HG03565 (cell line): ENCODE measurements around the gene RASSF1.

Source experiments
- ATAC-seq: cut with Tn5 transposase; IDR thresholded peaks from one replicate; pipeline ENCODE4 v1.9.1; 2021; ENCODE audit warnings: mild to moderate bottlenecking, moderate library complexity; ENCODE audit not compliant: unreplicated experiment

RASSF1 gene

GRCh38 chr3:50345586-50346234 lies 5.1 kb upstream of the RASSF1 start, which contains the start of gene ZMYND10:
TSS of gene ZMYND10 (minus strand) at chr3:50345732. CDS start at chr3:50345579, 153 bp downstream.
- ATAC-seq, result no peak

GRCh38 chr3:50345008-50345407 lies 4.4 kb upstream of the RASSF1 start:
- no peak for ATAC-seq

GRCh38 chr3:50342813-50343633 lies 2.4 kb upstream of the RASSF1 start:
- no peak for ATAC-seq

- ATAC-seq, result no peak
Measured at GRCh38 chr3:50341996-50342650, 1.5 kb upstream of the RASSF1 start.

DNA sequence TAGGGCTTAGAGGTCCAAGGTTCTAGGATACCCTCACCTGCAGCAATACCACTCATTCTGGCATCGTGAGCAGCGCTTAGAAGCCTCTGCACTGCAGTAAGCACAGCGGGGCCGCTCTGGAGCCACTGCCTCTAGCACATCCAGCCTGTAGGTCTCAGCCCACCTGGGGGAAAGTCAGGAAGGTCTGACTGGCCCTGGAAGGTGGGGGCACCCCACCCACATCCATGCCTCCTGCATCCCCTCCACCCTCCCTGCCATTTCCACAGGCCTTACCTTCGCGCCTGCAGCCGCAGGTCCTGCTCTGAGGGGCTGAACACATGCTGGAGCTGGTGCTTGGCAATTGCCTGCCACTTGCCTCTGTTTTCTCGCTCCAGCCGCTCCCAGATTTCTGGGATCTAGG lies 901 bp upstream of the RASSF1 start:
- no peak for ATAC-seq

- no peak for ATAC-seq
Measured at GRCh38 chr3:50340147-50340447, 539 bp downstream of the RASSF1 start.

- ATAC-seq, result no peak
Measured at GRCh38 chr3:50339485-50340146, 1.0 kb downstream of the RASSF1 start.

DNA sequence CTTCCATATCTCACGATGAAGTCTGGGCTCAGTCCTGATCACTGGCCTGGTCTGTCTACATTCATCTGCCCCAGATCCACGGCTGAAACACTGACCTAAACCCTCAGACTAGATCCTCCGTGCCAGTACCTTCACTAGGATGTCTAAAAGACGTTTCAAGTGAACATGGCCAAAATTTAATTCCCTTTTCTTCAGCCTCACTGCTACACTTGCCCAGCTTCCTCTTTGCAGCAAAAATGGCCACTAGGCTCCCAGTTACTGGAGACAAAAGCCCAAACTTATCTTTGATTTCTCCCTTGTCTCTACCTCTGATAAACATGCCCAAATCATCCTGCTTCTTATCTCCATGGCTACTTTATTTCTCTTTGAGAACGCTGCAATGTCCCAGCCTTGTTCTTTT lies 1.7 kb downstream of the RASSF1 start:
- ATAC-seq, result no peak

- peak; percentile 68 for ATAC-seq
Measured at GRCh38 chr3:50337175-50337861, 3.3 kb downstream of the RASSF1 start.

DNA sequence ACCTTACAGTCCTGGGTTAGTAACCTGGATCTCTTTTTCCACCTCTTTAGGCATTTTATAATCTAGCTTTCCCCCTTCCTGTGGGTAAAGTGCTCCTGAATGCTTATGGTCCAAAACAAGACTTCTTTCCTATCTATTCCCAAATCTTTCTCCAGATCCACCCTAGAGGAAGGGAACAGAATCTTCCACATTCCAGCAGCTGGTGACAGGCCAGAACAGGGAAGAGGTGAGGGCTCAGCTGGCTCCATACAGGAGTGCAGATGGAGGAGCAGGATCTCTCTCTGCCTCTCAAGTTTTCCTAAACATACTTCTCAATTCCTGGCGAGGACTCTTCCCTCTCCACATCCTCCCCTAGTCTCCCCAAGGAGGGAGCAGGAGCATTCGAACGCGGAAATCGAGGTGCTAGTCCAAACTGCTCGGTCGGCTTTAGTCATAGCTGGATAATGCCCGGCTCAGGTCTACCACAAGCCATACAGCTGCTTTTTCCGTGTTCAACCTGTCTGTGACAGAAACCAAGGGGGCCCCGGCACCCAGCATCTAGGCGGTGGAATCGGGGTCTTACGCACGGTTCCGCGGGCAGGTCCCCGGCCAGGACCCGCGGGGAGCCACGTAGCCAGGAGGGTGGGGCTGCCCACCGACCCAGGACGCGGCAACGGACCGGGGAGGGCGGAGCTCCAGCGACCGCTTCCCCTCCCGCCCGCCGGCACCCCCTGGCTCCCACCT lies 4.0 kb downstream of the RASSF1 start:
- peak; percentile 3 for ATAC-seq

GRCh38 chr3:50334339-50335075 lies 6.1 kb downstream of the RASSF1 start:
- no peak for ATAC-seq

- no peak for ATAC-seq
Measured at GRCh38 chr3:50333744-50334328, 6.8 kb downstream of the RASSF1 start.

- no peak for ATAC-seq
Measured at GRCh38 chr3:50331364-50331907, 9.2 kb downstream of the RASSF1 start.

GRCh38 chr3:50330330-50330729 lies 10.3 kb downstream of the RASSF1 start:
- no peak for ATAC-seq

GRCh38 chr3:50327943-50328691 lies 12.5 kb downstream of the RASSF1 start, which contains the start of gene TUSC2:
TSS of gene TUSC2 (minus strand) at chr3:50328223. CDS start at chr3:50328099, 124 bp downstream.
- ATAC-seq, result peak; percentile 79

- ATAC-seq, result no peak
Measured at GRCh38 chr3:50327129-50327528, 13.5 kb downstream of the RASSF1 start.

- ATAC-seq, result no peak
Measured at GRCh38 chr3:50326182-50326541, 14.5 kb downstream of the RASSF1 start.
